ENCODE results near the gene SPATA20. TPM values are rescaled to one million over a fixed set of nuclear protein-coding genes. Genes with fewer than 3 reads are reported as not detected.

Gene SPATA20
- total RNA-seq, 1 experiment from 2014 or later: 149 TPM

- Mint-ChIP-seq H3K9me3 (ENCODE audit: unreplicated experiment) (no peaks in the 10 kb centered on the region), H3K4me1 (ENCODE audit: low read depth, unreplicated experiment) (peaks cover 56% of the 10 kb centered on the region), H3K27me3 (ENCODE audit: insufficient read depth, unreplicated experiment) (no peaks in the 10 kb centered on the region), H3K36me3 (ENCODE audit: insufficient read depth, unreplicated experiment) (peaks cover 67% of the 10 kb centered on the region), H3K4me3 (ENCODE audit: unreplicated experiment) (no peak overlapping the region), H3K27ac (ENCODE audit: unreplicated experiment) (peak overlapping the region; percentile 4)
- peak in 1 of 2 experiments; percentile 55 for DNase-seq
- intact Hi-C loops (cut with micrococcal nuclease; ENCODE audit: unreplicated experiment): no loop called here
- BruUV-seq (replicated peaks): no TSS peak
- POLR2A ChIA-PET: interaction anchor here (0.9 kb wide), 1 partner anchor 181 kb away, joined by 3 read pairs; the partner anchor contains the start of gene LUC7L3
- CTCF ChIA-PET: interaction anchor here (0.6 to 1.0 kb wide), 3 partner anchors 12 to 127 kb away, joined by 3 to 9 read pairs (median 5); no protein-coding TSS in a partner anchor
- no peak overlapping the region for H3K4me3 ChIP-seq (ENCODE audit: low read depth, low read length)
- peaks cover 64% of the 10 kb centered on the region for H3K4me1 ChIP-seq
- TF ChIP-seq, protein P1, sequence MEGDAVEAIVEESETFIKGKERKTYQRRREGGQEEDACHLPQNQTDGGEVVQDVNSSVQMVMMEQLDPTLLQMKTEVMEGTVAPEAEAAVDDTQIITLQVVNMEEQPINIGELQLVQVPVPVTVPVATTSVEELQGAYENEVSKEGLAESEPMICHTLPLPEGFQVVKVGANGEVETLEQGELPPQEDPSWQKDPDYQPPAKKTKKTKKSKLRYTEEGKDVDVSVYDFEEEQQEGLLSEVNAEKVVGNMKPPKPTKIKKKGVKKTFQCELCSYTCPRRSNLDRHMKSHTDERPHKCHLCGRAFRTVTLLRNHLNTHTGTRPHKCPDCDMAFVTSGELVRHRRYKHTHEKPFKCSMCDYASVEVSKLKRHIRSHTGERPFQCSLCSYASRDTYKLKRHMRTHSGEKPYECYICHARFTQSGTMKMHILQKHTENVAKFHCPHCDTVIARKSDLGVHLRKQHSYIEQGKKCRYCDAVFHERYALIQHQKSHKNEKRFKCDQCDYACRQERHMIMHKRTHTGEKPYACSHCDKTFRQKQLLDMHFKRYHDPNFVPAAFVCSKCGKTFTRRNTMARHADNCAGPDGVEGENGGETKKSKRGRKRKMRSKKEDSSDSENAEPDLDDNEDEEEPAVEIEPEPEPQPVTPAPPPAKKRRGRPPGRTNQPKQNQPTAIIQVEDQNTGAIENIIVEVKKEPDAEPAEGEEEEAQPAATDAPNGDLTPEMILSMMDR (IDR thresholded peaks at IDR 0.05; ENCODE audit: insufficient read depth in 1 of 2, low read depth in 1 of 2, low read length in 1 of 2, severe bottlenecking in 1 of 2, unreplicated experiment in 1 of 2): no peak
- H3K9me3 ChIP-seq: no peaks in the 10 kb centered on the region
- H3K36me3 ChIP-seq (ENCODE audit: control insufficient read depth, insufficient read depth, low read length): no peaks in the 10 kb centered on the region
- H3K27me3 ChIP-seq (replicated peaks; ENCODE audit: control insufficient read depth, insufficient read depth, low read length): no peaks in the 10 kb centered on the region
These were observed 8.2 kb upstream of the SPATA20 start for GRCh38 chr17:50538549-50539410.

GRCh38 chr17:50539762-50540559, 7.0 kb upstream of the SPATA20 start:
- no peaks in the 10 kb centered on the region for H3K9me3 ChIP-seq
- TF ChIP-seq, protein P1 (IDR thresholded peaks at IDR 0.05; ENCODE audit: insufficient read depth in 1 of 2, low read depth in 1 of 2, low read length in 1 of 2, severe bottlenecking in 1 of 2, unreplicated experiment in 1 of 2): no peak
- no peaks in the 10 kb centered on the region for H3K27me3 Mint-ChIP-seq (ENCODE audit: insufficient read depth, unreplicated experiment)
- POLR2A ChIA-PET: interaction anchor here (0.9 kb wide), 1 partner anchor 179 kb away, joined by 3 read pairs; the partner anchor contains the start of gene LUC7L3
- H3K4me1 Mint-ChIP-seq (ENCODE audit: low read depth, unreplicated experiment): peaks cover 57% of the 10 kb centered on the region
- no peak overlapping the region for H3K4me3 ChIP-seq (ENCODE audit: low read depth, low read length)
- H3K27ac Mint-ChIP-seq (ENCODE audit: unreplicated experiment): no peak overlapping the region
- H3K4me1 ChIP-seq: peaks cover 61% of the 10 kb centered on the region
- intact Hi-C loops (cut with micrococcal nuclease; ENCODE audit: unreplicated experiment): loop anchor here (10.0 kb wide), 1 partner anchor 245 kb away; no protein-coding TSS in a partner anchor
- peaks cover 69% of the 10 kb centered on the region for H3K36me3 Mint-ChIP-seq (ENCODE audit: insufficient read depth, unreplicated experiment)
- H3K36me3 ChIP-seq (ENCODE audit: control insufficient read depth, insufficient read depth, low read length): no peaks in the 10 kb centered on the region
- no peaks in the 10 kb centered on the region for H3K27me3 ChIP-seq (replicated peaks; ENCODE audit: control insufficient read depth, insufficient read depth, low read length)
- CTCF ChIA-PET: no interaction called here
- H3K4me3 Mint-ChIP-seq (ENCODE audit: unreplicated experiment): no peak overlapping the region
- DNase-seq: peak; percentile 83 to 90
- no TSS peak for BruUV-seq (replicated peaks)
- no peaks in the 10 kb centered on the region for H3K9me3 Mint-ChIP-seq (ENCODE audit: unreplicated experiment)
